GM21381 (cell line): ENCODE data around the gene DAPP1.

Experiments used
- ATAC-seq: cut with Tn5 transposase; IDR thresholded peaks from one replicate; pipeline ENCODE4 v1.9.1; 2021; ENCODE audit warnings: mild to moderate bottlenecking, moderate library complexity; ENCODE audit not compliant: unreplicated experiment

Gene DAPP1

GRCh38 chr4:99852199-99852749 lies 35.6 kb downstream of the DAPP1 start:
- no peak for ATAC-seq

- ATAC-seq: no peak
Observed at GRCh38 chr4:99853190-99853589, 36.6 kb downstream of the DAPP1 start.

DNA sequence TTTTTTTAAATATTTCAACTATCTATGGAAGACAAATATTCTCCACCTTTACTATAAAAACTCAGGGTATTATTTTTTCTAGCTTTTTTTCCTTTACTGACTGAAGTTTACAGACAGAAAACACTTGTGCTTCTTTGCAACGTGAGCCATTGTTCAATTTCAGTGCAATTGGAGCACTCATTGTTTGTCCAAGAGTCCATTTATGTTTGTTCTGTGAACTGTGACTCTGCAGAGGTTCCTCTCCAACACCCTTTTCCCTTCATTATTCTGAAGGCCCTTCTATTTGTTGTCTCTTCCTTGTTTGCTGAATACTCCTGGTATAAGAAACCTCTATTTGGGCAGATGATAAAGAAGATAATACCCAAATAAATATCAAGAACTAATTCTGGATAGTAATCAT lies 37.4 kb downstream of the DAPP1 start:
- no peak for ATAC-seq

DNA sequence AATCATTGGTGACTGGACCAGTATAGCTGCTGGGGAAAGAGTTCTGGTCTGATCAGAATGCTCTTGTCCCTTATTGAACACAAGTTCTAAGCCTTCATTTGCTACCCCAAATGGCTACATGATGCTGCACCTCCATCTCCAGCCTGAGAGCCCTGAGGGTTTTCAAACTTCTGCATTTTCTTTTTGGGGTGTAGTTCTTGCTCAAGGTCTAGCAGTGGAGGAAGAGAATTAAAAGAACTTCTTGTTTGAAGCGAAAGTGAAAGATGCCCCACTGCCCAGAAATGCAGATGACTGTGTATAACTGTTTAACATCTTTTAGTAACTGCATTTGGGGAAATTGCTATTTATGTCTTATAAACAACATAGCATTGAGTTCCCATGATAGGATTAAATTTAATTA lies 39.1 kb downstream of the DAPP1 start:
- peak; percentile 40 for ATAC-seq

- no peak for ATAC-seq
Observed at GRCh38 chr4:99856166-99856565, 39.5 kb downstream of the DAPP1 start.

DNA sequence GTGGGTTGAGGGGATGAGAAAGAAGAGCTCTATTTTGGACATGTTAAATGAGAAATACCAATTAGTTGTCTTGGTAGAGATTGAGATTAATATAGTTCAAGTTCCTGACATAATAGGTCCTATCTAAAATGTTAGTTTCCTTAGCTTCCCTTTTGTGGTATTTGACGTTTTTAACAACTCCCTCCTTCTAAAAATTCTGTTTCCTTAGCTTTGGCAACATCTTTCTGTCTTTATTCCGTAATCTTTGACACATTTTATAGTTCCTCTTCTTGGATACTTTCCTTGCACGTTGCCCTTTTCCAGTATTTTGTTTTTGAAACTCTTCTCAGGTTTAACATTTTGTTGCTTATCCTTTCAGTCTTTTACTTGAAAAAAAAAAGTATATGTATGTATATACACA lies 40.7 kb downstream of the DAPP1 start:
- ATAC-seq: no peak

DNA sequence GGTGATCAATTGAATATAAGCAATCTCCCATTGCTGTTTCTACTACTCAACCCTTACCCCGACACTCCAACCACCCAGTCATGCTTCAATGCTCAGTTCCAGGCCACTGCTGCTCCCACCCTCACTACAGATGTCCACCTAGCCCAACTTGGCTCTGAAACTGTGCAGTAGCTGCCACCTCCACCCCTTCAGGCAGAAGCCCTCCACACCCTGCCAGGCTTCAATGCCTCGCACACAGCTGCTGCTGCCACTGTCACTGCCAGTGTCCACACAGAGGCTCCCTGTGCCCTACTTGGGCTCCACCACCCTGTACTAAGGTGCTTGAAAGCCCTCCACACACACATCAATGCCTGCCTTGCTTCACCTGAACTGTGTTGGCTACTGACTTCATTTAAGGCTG lies 43.0 kb downstream of the DAPP1 start:
- peak; percentile 52 for ATAC-seq

DNA sequence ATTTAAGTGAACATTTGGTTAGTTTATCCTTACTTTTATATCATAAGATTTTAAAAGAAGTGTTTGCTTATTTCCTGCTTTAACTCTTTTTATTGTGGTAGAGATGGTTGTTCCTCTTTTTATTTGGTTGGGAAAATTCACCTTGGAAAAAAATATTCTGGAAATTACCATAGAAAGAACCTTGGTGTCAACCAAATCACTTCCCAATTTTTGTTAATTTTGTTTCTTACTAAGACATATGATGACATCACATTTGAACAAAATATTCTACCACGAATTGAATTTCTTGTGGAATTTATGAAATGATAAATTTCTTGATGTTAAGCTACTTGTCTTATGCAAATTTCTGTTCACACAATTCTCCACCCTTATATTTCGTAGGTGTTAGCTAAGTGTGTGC lies 43.9 kb downstream of the DAPP1 start:
- ATAC-seq: no peak

GRCh38 chr4:99861120-99861905 lies 44.7 kb downstream of the DAPP1 start:
- peak; percentile 70 for ATAC-seq

DNA sequence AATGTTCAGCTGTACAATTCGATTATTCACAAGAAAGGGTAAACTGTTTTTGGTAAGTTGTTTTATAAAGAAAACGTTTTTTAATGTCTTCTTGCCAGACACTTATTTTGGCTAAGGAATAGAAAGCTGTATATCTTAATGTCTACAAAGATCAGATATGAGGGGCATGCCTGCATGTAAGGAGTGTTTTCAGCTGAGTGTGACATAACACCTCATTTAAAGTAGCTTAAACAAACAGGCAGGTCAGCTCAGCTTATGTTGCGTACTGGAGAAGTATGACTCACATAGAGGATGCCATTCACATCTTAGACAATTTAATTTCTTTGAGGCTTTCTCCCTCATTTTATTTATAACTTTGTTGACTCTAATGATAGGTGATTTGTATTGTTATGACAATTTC lies 47.2 kb downstream of the DAPP1 start:
- no peak for ATAC-seq

GRCh38 chr4:99868126-99868596 lies 51.5 kb downstream of the DAPP1 start:
- ATAC-seq: no peak

GRCh38 chr4:99872570-99872969 lies 55.9 kb downstream of the DAPP1 start:
- ATAC-seq: no peak

DNA sequence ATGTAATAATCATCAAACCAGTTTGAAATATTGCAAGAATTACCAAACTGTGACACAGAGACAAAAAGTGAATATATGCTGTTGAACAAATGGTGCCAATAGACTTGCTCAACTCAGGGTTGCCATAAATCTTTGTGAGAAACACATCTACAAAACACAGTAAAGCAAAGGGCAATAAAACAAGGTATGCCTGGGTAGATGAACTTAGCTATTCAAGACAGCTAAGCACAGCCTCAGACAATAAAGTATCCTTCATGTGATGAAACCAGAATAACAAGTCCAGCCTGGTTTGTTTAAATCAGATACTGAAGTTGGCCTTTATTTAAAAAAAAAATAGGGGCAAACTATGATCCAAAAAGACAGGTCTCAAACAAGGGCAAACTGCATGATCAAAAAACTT lies 58.4 kb downstream of the DAPP1 start:
- ATAC-seq: no peak

- no peak for ATAC-seq
Observed at GRCh38 chr4:99876946-99877345, 60.3 kb downstream of the DAPP1 start.

DNA sequence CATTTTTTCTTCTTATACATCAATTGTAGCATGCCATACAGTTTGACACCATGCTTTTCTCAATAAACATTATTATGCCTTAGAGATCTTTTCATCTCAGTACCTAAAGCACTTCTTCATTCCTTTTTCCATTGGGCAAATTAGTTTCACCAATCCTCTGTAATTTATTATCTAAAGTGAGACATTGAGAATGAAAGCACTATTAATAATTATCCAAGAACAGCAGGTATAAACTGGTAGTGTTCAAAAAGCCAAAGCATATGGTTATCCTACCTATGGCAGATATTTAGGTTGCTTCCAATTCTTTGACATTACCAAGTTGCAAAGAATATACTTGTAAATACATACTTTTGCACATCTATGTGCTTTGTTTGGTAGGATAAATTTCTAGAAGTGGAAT lies 62.0 kb downstream of the DAPP1 start:
- no peak for ATAC-seq

- no peak for ATAC-seq
Observed at GRCh38 chr4:99879458-99879857, 62.8 kb downstream of the DAPP1 start.

DNA sequence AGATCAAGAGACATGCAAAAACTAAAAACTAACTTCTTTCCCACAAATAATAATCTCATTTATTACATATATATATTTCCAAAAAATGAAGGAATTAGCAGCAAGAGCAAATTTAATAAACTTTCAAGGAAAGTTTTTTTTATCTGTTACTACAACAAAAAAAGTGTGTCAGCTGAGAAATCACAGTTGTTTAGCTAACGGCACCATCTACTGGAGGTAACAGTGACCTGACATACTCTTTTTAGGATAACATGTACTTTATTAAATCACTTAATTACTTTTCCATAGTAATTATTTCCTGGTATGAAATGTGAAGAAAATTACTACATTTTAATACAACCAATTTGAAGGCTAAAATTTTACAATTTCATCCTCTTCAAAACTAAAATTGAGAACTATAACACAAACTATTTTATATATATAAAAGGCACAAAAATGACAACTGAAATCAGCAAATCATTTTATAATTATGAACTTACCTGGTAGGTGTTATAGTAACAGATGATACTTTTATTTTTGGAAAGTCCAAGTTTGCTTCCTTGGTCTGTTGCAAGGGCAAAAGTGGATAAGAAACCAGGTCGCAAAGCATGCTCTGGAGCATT lies 68.5 kb downstream of the DAPP1 start:
- ATAC-seq: no peak

DNA sequence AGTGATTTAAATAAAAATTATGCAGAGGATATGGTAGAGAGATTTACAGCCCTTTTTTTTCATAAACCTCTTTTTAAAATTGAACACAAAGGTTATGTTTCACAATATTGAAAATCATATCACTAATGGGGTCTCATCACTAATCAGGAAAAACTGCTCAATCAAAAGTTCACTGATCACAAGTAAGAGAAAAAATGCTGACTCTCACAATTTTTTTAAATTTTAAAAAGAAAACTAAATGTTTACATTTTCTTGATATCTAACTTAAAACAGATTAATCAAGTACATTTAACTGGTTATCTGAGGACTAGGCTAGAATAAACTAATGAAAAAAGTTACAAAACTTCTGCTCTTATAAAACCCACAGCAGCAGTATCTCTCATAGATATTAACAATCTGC lies 69.1 kb downstream of the DAPP1 start:
- no peak for ATAC-seq

DNA sequence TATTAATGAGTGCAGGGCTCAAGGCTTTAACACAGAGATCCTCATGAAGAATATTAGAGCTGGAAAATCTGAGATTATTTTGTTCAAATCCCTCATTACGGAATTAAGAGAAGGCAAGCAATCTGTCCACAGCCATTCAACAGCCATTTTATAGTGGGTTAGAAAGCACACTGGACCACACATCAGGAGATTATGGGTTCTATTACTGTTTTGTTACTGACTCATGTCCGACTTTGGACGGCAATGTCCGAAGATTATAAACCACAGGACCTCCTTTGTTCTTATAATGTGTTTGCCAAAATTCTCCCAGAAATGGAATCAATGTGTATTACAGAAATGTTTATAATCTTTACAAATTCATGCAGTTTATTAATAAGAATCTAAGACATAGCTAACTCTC lies 69.5 kb downstream of the DAPP1 start:
- ATAC-seq: no peak

GRCh38 chr4:99887837-99888236 lies 71.2 kb downstream of the DAPP1 start:
- no peak for ATAC-seq

- no peak for ATAC-seq
Observed at GRCh38 chr4:99891351-99891750, 74.7 kb downstream of the DAPP1 start.

GRCh38 chr4:99893029-99893428 lies 76.4 kb downstream of the DAPP1 start:
- ATAC-seq: no peak
